ENCODE results near the gene MATK. TPM values are rescaled to one million over a fixed set of nuclear protein-coding genes. Genes with fewer than 3 reads are reported as not detected.
A peak's percentile ranks its signal among the peaks of the same experiment; 100 is the strongest.

MATK gene
- total and polyA plus RNA-seq, 10 of the 15 experiments (the other 5 are each of a cell fraction or from before 2014, with no cell fraction given), result 0.24 to 2.2 (median 1.1) TPM; not detected in 2

GRCh38 chr19:3761382-3762129, 24.6 kb downstream of the MATK start, which contains the start of gene APBA3 (continued):
- TF ChIP-seq ATF7 (IDR thresholded peaks at IDR 0.05; ENCODE audit: low read depth) (peak; percentile 48), BRCA1 (IDR thresholded peaks at IDR 0.05; ENCODE audit: low read depth, low read length) (no peak), SKIL (IDR thresholded peaks at IDR 0.05; ENCODE audit: low read depth, poor library complexity, severe bottlenecking) (no peak), ZBTB40 (IDR thresholded peaks at IDR 0.05; ENCODE audit: borderline replicate concordance) (peak; percentile 88), IKZF1 (conservative IDR thresholded peaks at IDR 0.05) (peak; percentile 99), POLR2AphosphoS5 (IDR thresholded peaks at IDR 0.05; ENCODE audit: low read length) (peak; percentile 87), POLR2A (IDR thresholded peaks at IDR 0.05; ENCODE audit: low read depth, low read length) (peak; percentile 96), CREB1 (IDR thresholded peaks at IDR 0.05; ENCODE audit: low read depth) (peak; percentile 70), JUNB (IDR thresholded peaks at IDR 0.05) (no peak), EP300 (IDR thresholded peaks at IDR 0.05; ENCODE audit: borderline replicate concordance in 1 of 2, control insufficient read depth in 1 of 2, low read depth in 2 of 2, low read length in 2 of 2) (no peak), TARDBP (IDR thresholded peaks at IDR 0.05; ENCODE audit: borderline replicate concordance) (peak; percentile 90), TCF3 (IDR thresholded peaks at IDR 0.05; ENCODE audit: borderline replicate concordance, insufficient read depth, low read depth, low read length) (no peak), ZZZ3 (IDR thresholded peaks at IDR 0.05; ENCODE audit: control insufficient read depth, insufficient read length, low read depth) (no peak), RELA (IDR thresholded peaks at IDR 0.05; ENCODE audit: borderline replicate concordance, partially characterized antibody) (peak; percentile 94), PAX8 (IDR thresholded peaks at IDR 0.05) (no peak), ESRRA (IDR thresholded peaks at IDR 0.05; ENCODE audit: low read length) (peak; percentile 33; the same call in 1 of the 2 replicates), HDAC6 (IDR thresholded peaks at IDR 0.05; ENCODE audit: unreplicated experiment) (no peak), RAD21 (IDR thresholded peaks at IDR 0.05; ENCODE audit: insufficient read depth, low read depth, low read length) (no peak), USF2 (IDR thresholded peaks at IDR 0.05; ENCODE audit: borderline replicate concordance, low read depth, low read length) (no peak), FOXK2 (IDR thresholded peaks at IDR 0.05) (no peak), SMAD1 (IDR thresholded peaks at IDR 0.05; ENCODE audit: low read depth, partially characterized antibody) (peak; percentile 63), MEF2A (IDR thresholded peaks at IDR 0.05; ENCODE audit: insufficient read depth, low read depth, low read length) (no peak)

Data from GM12878 (cell line).